Adrenal gland (tissue), 5 donors: Measurements from ENCODE around the gene ZPBP2.

ENCODE experiments used
- CTCF ChIP-seq, 6 experiments: fragments of 450-650 bp in 4 of 6; fragments of 200-600 bp in 2 of 6; sonication (generic) in 1 of 6; IDR thresholded peaks; 1 replicate in 5 of 6; 2 replicates in 1 of 6; pipeline versions ENCODE4 v1.5.1 to v1.8.0; 2016 to 2021; ENCODE audit warnings: antibody characterized with exemption in 6 of 6, mild to moderate bottlenecking in 2 of 6, moderate library complexity in 1 of 6
- POLR2A ChIP-seq, 2 donors: fragments of 450-650 bp; IDR thresholded peaks; one replicate each; pipeline ENCODE4 v1.6.1; 2017; ENCODE audit warnings: antibody characterized with exemption in 2 of 2, mild to moderate bottlenecking in 2 of 2, moderate library complexity in 1 of 2
- donor health status: DM: no; HTN: no; CAD: no.

- TF ChIP-seq CTCF (IDR thresholded peaks at IDR 0.05) (no peak), POLR2A (IDR thresholded peaks at IDR 0.05) (no peak)
Measured at GRCh38 chr17:39903158-39903884, 35.3 kb downstream of the ZPBP2 start.
